ENCODE measurements around the gene ZMYM4. TPM values are rescaled to one million over a fixed set of nuclear protein-coding genes. Genes with fewer than 3 reads are reported as not detected.

ZMYM4 gene
- total RNA-seq, 2 donors from 2014 or later, result 50.4 to 51.3 TPM

DNA sequence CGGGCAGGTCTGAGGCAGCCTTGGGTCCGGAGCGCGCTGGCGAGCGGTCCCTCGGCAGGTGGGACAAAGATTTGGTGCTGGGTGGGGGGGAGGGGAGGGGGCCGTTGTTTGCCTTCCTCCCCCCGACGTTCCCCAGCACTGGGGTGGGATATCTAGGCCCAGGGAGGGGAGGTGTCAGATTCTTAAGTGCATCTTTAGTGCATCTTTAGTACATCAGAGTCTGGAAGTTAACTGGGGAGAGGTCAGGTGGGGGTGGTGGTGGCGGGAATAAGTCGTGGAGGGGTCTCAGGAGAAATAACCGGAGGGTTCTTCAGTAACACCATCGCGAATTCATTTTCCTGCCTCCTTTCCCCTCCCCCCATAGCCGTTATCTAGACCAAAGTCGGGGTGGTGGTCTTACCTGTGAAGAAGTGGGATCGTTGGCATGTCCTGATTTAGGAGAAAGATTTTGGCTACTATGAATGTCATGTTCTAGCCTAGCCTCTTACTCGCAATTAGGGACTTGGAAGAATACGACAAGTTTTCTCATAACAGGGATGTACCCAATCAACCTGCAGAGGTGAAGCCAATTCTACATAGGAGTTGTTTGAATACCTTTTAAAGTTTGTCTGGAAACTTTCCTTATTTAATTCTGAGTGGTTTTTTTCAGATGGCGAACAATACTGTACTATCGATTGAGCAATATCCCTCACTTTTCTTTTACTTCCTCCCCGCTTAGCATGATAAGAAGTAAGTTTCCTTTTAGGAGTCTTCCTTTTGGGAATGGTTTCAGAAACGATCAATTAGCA, 886 bp downstream of the ZMYM4 start:
- no peak for DNase-seq (ENCODE audit: low spot score)
- intact Hi-C loops (cut with DNase I), result no loop called here

DNA sequence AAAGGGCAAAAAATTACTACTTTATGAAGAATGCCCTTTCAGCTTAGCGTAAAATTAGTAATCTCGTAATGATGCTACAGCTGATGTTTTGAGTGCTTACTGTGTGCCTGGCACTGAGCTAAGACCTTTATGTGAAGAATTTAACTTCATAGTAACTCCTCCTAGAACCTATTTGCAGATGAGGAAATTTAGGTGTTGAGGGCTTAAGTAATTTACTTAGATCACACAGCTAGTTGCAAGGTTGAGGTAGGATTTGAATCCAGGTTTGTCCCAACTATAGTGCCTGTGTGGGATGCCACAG, 1.4 kb downstream of the ZMYM4 start:
- intact Hi-C loops (cut with DNase I), result no loop called here
- no peak for DNase-seq (ENCODE audit: low spot score)

DNA sequence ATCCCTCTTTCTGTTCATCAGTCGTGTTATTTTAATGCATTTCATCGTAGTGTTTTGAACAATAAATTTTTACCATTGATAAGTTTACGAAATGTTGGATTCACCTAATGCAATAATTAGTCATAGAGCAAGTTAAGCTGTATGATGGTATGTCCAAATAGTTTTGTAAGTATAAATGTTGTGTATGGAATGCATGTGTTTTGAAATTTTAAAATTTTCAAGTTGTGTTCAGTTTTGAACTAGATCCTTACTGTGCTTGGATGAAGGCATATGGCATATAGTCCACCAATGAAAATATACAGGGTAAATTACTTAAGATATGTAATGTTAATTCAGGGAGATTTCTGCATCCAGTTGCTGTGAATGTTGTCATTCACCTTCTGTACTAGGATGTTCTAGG, 2.3 kb downstream of the ZMYM4 start:
- intact Hi-C loops (cut with DNase I), result no loop called here
- DNase-seq (ENCODE audit: low spot score), result no peak

DNA sequence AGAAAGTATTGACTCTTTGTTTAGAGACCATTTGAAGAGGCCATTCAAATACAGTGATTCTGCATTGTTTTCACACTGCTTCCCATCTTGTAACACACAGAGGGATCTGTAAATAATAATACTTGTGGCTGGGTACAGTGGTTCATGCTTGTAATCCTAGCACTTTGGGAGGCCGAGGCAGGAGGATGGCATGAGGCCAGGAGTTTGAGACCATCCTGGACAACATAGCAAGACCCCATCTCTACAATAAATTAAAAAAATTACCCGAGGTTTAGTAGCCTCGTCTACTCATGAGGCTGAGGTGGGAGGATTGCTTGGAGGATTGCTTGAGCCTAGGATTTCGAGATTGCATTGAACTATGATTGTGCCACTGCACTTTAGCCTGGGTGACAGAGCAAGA, 5.7 kb downstream of the ZMYM4 start:
- intact Hi-C loops (cut with DNase I), result no loop called here
- DNase-seq (ENCODE audit: low spot score), result no peak

DNA sequence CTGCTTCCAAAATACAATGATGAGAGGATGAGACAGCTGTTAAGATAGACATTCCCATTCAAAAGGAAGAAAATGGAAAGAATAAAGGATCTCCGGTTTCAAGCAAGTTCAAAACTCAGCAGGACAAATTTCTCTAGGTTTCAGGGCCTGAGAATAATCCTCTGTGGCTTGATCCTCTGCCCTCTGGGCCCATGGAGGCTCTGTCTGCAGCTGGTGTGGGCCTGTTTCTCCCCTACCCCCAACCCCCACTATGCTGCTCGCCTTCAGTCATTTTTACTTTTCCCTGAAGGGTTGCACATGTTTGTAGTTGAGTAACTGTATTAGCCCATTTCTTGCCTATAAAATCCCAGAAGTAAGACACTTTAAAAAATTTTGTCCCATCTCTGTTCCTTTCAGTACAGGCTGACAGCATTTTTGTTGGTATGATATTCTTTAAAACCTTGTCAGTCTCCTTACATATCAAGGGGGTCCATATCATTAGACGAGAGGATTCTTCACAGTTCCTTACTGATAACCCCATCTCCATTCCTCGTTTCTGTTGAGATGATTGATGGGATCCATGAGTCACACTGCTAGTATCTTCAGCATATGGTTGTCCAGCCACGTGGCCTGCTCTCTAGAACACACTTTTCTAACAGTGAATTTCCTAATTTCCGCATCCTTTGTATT, 10.5 kb downstream of the ZMYM4 start:
- no peak for DNase-seq (ENCODE audit: low spot score)

DNA sequence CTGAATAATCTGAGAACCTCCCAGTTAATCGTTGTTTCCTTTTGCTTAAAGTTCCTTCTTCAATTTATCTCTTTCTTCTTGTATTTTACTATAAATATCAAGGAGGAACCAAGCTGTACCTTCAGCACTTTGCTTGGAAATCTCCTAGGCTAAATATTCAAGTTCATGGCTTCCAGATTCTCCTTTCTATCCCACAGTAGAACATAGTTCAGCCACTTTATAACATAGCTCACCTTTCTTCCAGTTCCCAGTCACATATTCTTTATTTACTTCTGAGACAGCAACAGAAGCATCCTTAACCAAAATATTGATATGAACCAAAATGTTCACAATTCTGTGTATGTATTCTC, 11.0 kb downstream of the ZMYM4 start:
- intact Hi-C loops (cut with DNase I), result no loop called here
- no peak for DNase-seq (ENCODE audit: low spot score)

More for the DNA sequence above, 10.5 kb downstream of the ZMYM4 start:
- intact Hi-C loops (cut with DNase I), result no loop called here

DNA sequence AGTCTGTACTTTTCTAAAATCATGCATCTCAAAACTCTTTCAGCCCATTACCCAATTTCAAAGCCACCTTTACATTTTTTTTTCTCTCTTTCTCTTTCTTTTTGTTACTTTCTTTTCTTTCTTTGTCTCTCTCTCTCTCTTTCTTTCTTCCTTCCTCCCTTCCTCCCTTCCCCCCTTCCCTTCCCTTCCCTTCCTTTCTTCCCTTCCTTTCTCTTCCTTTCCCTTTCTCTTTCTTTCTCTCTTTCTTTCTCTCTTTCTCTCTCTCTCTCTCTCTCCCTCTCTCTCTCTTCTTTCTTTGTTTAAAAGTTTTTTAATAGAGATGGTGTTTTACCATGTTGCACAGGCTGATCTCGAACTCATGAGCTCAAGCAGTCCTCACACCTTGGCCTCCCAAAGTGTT, 11.5 kb downstream of the ZMYM4 start:
- DNase-seq (ENCODE audit: low spot score), result no peak
- intact Hi-C loops (cut with DNase I), result no loop called here

DNA sequence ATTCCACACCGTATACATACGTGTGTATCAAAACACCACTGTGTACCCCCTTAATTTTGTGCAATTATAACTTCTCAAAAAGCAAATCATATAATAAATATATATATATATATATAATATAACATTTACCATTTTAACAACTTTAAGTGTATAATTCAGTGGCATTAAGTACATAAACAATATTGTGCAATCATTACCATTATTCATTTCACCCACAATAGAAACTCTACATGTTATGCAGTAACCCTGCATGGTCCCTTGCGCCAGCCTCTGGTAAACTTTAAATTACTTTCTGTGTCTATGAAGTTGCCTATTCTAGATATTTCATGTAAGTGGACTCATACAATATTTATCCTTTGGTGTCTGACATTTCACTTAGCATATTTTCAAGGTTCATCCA, 13.1 kb downstream of the ZMYM4 start:
- intact Hi-C loops (cut with DNase I), result no loop called here
- no peak for DNase-seq (ENCODE audit: low spot score)

DNA sequence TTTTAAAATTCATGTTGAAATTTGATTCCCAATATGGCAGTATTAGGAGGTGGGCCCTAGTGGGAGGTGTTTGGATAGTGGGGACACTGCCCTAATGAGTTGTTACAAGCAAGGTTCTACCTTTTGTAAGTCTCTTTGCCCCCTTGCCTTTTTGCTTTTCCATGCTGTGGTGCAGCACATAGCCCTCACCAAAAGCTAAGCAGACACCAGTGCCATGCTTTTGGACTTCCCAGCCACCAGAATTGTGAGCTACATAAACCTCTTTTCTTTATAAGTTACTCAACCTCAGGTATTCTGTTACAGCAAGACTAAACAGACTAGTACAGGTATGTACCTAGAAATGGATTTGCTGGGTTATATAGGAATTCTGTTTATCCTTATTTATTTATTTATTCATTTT, 13.7 kb downstream of the ZMYM4 start:
- intact Hi-C loops (cut with DNase I), result no loop called here
- no peak for DNase-seq (ENCODE audit: low spot score)

DNA sequence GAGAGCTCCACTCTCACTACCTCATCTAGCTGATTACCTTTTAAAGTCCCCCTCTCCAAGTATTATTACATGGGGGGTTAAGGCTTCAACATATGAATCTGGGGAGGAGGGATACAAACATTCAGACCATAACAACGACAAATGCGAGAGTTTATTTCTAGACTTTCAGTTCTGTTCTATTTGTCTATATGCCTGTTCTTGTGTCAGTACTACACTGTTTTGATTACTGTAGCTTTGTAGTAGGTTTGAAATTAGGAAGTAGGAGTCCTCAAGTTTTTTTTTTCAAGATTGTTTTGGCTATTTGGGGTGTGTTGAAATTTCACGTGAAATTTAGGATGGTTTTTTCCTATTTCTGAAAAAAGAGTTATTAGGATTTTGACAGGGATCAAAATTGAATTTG, 16.3 kb downstream of the ZMYM4 start:
- intact Hi-C loops (cut with DNase I), result no loop called here

DNA sequence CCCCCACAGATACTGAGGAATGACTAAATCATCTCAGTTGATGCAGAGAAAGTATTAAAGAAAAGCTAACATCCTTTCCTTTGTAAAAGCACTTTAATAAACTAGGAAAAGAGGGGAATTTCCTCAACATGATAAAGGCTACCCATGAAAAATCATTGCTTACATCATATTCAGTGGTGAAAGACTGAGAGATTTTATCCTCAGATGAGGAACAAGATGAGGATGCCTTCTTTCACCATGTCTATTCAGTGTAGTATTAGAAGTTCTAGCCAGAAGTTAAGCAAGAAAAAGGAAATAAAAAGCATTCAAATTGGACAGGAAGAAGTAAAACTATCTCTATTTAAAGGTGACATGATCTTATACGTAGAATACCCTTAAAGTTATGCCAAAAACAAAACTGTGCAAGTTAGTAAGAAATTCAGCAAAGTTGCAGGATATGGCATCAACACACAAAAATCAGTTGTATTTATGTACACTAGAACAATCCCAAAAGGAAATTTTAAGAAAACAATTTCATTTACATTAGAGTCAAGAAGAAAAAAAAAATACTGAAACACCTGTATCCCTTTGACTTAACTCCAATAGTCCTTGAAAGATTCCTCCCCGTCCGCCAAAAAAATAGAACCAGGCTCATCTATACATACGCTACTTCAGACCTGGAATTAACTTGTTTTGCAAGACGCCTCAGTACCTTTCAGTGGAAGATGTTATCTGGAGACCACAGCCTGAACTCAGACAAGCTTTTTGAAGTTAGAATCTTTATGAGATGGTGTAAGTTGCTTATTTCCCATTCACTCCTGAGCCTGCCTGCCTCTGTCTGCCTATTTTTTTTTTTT, 17.5 kb downstream of the ZMYM4 start:
- intact Hi-C loops (cut with DNase I), result no loop called here
- no peak for DNase-seq (ENCODE audit: low spot score)

More for the DNA sequence above, 16.3 kb downstream of the ZMYM4 start:
- no peak for DNase-seq (ENCODE audit: low spot score)

DNA sequence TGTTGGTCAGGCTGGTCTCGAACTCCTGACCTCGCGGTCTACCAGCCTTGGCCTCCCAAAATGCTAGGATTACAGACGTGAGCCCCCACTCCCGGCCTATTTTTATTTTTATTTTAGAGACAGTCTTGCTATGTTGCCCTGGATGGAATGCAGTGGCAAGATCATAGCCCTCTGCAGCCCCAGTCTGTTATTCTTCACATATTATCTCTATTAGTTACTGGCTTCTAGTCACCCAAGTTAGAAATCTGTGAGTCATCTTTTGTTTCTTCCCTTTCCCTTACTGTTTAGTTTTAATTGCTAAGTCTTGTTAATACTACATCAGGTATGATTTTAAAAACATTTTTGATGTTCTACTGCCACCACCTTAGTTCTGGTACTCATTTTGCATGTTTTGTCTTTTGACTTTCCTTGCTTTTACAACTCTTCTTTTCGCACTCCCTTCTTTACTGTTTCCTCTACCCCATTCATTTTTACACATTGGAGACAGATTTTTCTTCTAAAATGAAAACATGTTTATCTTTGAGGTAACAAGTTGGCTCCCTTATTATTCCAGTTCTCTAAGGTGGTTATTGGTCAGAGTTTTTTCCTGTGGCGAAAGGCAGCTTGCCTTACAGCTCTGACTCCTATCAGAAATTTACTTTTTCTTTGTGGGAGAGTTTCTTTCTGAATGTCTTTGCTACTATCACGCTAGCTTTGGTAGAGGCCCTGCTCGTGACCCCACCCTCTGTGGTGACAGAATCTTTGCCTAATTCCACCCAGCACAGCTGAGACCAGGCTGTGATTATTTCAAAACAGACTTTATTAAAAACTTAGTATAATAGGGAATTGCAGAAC, 19.5 kb downstream of the ZMYM4 start:
- no peak for DNase-seq (ENCODE audit: low spot score)
- intact Hi-C loops (cut with DNase I), result no loop called here

DNA sequence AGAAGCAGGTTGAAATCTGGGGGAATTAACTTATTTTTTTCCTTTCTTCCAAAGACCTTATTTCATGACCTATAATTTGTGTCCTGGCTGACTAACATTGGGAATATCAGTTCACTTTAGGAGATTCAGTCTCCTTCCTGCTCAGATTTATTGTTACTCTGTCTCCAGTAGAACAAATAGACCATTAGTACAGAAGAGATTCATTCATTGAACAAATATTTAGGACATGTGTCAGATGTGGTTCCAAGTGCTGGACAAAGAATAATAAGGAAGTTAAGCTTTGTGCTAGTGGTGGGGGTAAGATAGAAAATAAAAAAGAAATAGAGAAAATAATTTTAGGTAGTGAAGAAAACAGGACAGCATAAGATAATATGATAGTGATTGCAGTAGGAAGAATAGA, 20.3 kb downstream of the ZMYM4 start:
- intact Hi-C loops (cut with DNase I), result no loop called here
- DNase-seq (ENCODE audit: low spot score), result no peak

DNA sequence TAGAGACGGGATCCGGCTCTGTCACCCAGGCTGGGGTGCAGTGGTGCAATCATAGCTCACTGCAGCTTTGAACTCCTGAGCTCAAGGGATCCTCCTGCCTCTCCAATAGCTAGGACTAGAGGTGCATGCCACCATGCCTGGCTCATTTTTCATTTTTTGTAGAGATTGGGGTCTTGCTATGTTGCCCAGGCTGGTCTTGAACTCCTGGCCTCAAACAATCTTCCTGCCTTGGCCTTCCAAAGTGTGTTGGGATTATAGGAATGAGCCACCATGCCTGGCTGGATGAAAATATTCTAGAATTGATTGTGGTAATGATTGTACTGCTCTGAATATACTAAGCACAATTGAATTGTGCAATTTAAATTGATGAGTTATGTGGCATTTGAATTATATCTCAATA, 21.9 kb downstream of the ZMYM4 start:
- no peak for DNase-seq (ENCODE audit: low spot score)
- intact Hi-C loops (cut with DNase I), result no loop called here

DNA sequence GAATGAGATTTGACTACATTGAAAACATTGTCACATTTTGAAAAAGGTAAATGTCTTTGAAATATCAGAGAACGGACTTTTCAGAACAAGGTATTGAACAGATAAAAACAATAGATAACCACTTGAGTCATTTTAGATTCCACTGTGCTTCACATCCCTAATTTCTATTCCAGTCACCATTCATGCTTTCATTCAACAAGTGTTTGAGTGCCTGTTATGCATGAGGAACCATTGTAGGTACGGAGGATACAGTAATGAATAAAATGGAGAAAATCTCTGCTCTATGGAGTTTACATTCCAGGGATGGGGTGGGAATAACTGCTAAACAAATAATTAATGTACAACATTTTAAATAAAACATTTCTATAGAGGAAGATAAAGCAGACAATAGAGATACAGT, 26.3 kb downstream of the ZMYM4 start:
- no peak for DNase-seq (ENCODE audit: low spot score)
- intact Hi-C loops (cut with DNase I), result no loop called here

DNA sequence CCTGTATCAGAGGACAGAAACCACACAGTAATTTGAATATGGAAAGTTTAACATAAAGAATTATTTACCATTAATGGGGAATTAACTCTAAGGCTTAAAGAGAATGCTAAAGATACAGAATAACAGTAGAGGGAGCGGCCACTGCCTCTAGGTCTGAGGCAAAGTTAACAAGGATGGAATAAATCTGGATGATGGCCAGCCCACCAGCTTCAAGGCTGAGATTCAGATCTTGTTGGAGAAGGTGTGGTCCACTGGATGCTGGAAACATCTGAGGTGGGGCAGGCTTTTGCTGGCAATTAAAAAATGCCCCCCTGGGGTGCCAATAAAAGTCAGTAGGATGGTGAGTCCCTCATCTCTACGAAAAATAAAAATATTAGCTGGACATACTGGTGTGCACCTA, 29.4 kb downstream of the ZMYM4 start:
- intact Hi-C loops (cut with DNase I), result no loop called here

DNA sequence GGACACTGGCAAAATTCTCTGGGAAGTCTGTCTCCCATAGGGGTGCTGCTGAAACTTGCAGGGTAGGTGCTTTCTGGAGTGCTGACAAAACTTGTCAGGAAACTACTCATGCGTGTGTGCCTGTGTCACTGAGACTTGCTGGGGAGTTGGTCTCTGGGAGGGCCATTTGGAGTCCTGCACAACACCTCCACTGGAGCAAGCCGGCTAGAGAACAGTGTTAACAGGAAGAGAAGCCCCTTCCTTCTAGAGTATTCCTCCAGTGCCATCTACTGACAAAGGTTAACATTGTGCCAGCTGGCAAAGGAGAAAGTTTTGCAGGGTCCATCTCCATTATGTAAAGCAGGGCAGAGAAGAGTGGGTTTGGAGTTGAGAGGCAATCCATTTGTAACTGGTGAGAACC, 30.0 kb downstream of the ZMYM4 start:
- intact Hi-C loops (cut with DNase I), result no loop called here
- no peak for DNase-seq (ENCODE audit: low spot score)

More for the DNA sequence above, 29.4 kb downstream of the ZMYM4 start:
- no peak for DNase-seq (ENCODE audit: low spot score)

DNA sequence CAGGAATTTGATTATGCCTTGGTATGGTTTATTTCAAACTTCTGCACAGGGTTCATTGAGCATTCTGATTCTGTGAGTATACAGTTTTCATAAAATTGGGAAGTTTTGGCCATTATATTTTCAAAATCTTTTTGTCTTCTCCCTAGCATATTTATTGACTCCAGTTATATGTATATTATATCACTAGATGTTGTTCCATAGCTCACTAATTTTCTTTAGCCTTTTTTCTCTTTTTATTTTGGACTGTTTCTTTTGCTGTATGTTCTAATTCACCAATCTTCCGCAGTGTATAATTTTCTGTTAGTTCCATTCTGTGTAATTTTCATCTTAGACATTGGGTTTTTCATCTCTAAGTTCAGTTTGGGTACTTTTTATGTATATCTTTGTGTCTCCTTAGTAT, 31.9 kb downstream of the ZMYM4 start:
- no peak for DNase-seq (ENCODE audit: low spot score)

DNA sequence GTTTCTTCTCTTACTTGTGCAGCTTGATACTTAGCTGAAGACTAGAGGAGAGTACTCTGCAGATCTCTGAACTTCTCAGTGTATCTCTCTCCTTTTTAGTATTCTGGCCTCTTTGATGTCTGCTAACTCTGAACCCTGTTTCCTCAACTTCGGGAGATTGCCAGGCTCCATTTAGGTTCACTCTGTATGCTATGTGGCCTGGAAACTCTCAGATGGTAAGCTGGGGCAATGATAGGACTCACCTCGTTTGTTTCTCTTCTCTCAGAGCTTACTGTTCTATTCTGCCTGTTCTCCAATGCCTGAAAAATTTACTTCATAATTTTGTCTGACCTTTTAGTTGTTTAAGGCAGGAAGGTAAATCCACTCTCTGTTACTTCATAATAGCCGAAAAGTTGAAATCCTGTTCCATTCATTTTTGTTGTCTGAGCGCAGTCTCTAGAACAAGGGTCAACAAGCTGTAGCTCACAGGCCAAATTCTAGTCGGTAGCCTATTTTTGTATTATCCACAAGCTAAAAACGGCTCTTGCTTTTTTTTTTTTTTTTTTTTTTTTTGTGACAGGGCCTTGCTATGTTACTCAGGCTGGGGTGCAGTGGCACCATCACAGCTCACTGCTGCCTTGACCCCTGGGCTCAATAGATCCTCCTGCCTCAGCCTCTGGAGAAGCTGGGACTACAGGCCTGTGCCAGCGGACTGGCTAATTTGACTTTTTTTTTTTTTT, 33.3 kb downstream of the ZMYM4 start:
- intact Hi-C loops (cut with DNase I), result no loop called here

More for the DNA sequence above, 31.9 kb downstream of the ZMYM4 start:
- intact Hi-C loops (cut with DNase I), result no loop called here

More for the DNA sequence above, 33.3 kb downstream of the ZMYM4 start:
- no peak for DNase-seq (ENCODE audit: low spot score)

Data from posterior vena cava (tissue), 2 donors.